Measurements from ENCODE around the gene RGS5.

Gene RGS5

GRCh38 chr1:163141556-163141955 lies 61.2 kb downstream of the RGS5 start:
- DNase-seq, result no peak

- no peak for DNase-seq
Measured at GRCh38 chr1:163137556-163138265, 65.0 kb downstream of the RGS5 start.

- no peak for DNase-seq
Measured at GRCh38 chr1:163131981-163132380, 70.7 kb downstream of the RGS5 start.

GRCh38 chr1:163130225-163130856 lies 72.4 kb downstream of the RGS5 start:
- DNase-seq, result no peak

- DNase-seq, result no peak
Measured at GRCh38 chr1:163128282-163128681, 74.4 kb downstream of the RGS5 start.

GRCh38 chr1:163124812-163125211 lies 77.9 kb downstream of the RGS5 start:
- DNase-seq, result no peak

GRCh38 chr1:163120372-163120771 lies 82.3 kb downstream of the RGS5 start:
- no peak for DNase-seq

- no peak for DNase-seq
Measured at GRCh38 chr1:163119707-163120106, 83.0 kb downstream of the RGS5 start.

- no peak for DNase-seq
Measured at GRCh38 chr1:163115887-163116286, 86.8 kb downstream of the RGS5 start.

GRCh38 chr1:163107655-163108054 lies 95.1 kb downstream of the RGS5 start:
- DNase-seq, result no peak

- DNase-seq, result no peak
Measured at GRCh38 chr1:163106364-163106987, 96.2 kb downstream of the RGS5 start.

- DNase-seq, result no peak
Measured at GRCh38 chr1:163104385-163105099, 98.2 kb downstream of the RGS5 start.

GRCh38 chr1:163102590-163102989 lies 100.1 kb downstream of the RGS5 start:
- no peak for DNase-seq

GRCh38 chr1:163095213-163095612 lies 107.5 kb downstream of the RGS5 start:
- DNase-seq, result no peak

- DNase-seq, result no peak
Measured at GRCh38 chr1:163094589-163094988, 108.1 kb downstream of the RGS5 start.

- DNase-seq, result no peak
Measured at GRCh38 chr1:163094182-163094581, 108.5 kb downstream of the RGS5 start.

GRCh38 chr1:163093579-163093978 lies 109.1 kb downstream of the RGS5 start:
- no peak for DNase-seq

- DNase-seq, result no peak
Measured at GRCh38 chr1:163093169-163093568, 109.5 kb downstream of the RGS5 start.

All from NCI-H2227 treated with DMSO at 0.1 percent for 48 hours (cell line).